ENCODE measurements around the gene DUS3L. TPM values are rescaled to one million over a fixed set of nuclear protein-coding genes. Genes with fewer than 3 reads are reported as not detected.

DUS3L gene
- total RNA-seq, 2 experiments from 2014 or later: 69.6 to 74.5 TPM

DNA sequence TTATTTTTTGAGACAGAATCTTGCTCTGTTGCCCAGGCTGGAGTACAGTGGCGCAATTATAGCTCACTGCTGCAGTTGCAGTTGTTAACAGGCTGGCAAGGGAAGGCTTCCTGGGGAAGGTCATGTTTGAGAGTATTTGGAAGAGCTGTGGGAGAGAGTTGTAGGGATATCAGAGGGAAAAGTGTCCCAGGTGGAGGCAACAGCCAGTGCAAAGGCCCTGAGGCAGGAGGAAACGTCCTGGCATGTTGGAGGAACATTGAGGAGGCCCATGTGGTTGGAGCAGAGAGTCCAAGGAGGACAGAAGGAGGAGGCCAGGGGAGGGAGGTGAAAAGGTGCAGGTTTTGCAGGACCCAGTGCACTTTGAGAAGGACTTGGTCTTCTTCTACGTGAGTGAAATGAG is 2.2 kb upstream of the DUS3L start:
- POLR2A ChIA-PET: interaction anchor here (1.0 to 1.8 kb wide), 3 partner anchors 35 to 111 kb away, joined by 3 to 4 read pairs (median 3); partner anchors contain the start of gene RPL36
- no peak for ATAC-seq
- TF ChIP-seq, protein P1, sequence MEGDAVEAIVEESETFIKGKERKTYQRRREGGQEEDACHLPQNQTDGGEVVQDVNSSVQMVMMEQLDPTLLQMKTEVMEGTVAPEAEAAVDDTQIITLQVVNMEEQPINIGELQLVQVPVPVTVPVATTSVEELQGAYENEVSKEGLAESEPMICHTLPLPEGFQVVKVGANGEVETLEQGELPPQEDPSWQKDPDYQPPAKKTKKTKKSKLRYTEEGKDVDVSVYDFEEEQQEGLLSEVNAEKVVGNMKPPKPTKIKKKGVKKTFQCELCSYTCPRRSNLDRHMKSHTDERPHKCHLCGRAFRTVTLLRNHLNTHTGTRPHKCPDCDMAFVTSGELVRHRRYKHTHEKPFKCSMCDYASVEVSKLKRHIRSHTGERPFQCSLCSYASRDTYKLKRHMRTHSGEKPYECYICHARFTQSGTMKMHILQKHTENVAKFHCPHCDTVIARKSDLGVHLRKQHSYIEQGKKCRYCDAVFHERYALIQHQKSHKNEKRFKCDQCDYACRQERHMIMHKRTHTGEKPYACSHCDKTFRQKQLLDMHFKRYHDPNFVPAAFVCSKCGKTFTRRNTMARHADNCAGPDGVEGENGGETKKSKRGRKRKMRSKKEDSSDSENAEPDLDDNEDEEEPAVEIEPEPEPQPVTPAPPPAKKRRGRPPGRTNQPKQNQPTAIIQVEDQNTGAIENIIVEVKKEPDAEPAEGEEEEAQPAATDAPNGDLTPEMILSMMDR (IDR thresholded peaks at IDR 0.05): no peak

DNA sequence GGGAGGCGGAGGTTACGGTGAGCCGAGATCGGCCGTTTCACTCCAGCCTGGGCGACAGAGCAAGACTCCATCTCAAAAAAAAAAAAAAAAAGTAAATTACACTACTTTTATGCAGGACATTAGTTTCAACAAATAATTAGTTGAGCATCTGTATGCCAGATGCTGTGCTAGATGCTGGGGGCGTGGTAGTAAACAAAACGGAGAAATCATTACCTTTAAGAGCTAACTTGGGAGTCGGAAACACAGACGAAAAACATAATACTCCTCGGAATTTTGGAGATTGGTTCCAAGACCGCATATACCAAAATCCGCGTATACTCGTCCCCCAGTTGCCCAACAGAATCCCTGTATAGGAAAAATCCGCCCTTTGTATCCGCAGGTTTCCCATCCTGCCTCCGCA is 1.3 kb upstream of the DUS3L start:
- intact Hi-C loops (cut with micrococcal nuclease): loop anchor here (5.0 to 10.0 kb wide), 2 partner anchors 97 to 185 kb away; partner anchors contain the start of genes RANBP3 and RPL36
- TF ChIP-seq, protein P1 (IDR thresholded peaks at IDR 0.05): no peak
- CTCF ChIA-PET: interaction anchor here (1.2 to 3.3 kb wide), 3 partner anchors 9 to 102 kb away, joined by 4 to 16 read pairs (median 5); partner anchors contain the start of genes NRTN and RPL36
- DNase-seq (no peak), ATAC-seq (no peak)
- Mint-ChIP-seq H3K9me3 (no peaks in the 10 kb centered on the region), H3K36me3 (ENCODE audit: low read depth) (peaks cover 24% of the 10 kb centered on the region), H3K4me3 (no peak overlapping the region), H3K4me1 (ENCODE audit: low read depth) (peaks cover 17% of the 10 kb centered on the region), H3K27ac (no peak overlapping the region), H3K27me3 (no peaks in the 10 kb centered on the region)
- POLR2A ChIA-PET: interaction anchor here (1.2 kb wide), 1 partner anchor 9 kb away, joined by 3 read pairs; no protein-coding TSS in a partner anchor

More for the DNA sequence above, 2.2 kb upstream of the DUS3L start:
- Mint-ChIP-seq H3K27ac (no peak overlapping the region), H3K36me3 (ENCODE audit: low read depth) (peaks cover 20% of the 10 kb centered on the region), H3K4me1 (ENCODE audit: low read depth) (peaks cover 17% of the 10 kb centered on the region), H3K27me3 (peaks cover 1% of the 10 kb centered on the region), H3K4me3 (no peak overlapping the region), H3K9me3 (no peaks in the 10 kb centered on the region)
- intact Hi-C loops (cut with micrococcal nuclease): loop anchor here (5.0 to 10.0 kb wide), 2 partner anchors 98 to 184 kb away; partner anchors contain the start of genes RANBP3 and RPL36
- no peak for DNase-seq
- CTCF ChIA-PET: interaction anchor here (0.6 to 3.8 kb wide), 5 partner anchors 8 to 114 kb away, joined by 3 to 25 read pairs (median 4); partner anchors contain the start of genes NRTN and RPL36

DNA sequence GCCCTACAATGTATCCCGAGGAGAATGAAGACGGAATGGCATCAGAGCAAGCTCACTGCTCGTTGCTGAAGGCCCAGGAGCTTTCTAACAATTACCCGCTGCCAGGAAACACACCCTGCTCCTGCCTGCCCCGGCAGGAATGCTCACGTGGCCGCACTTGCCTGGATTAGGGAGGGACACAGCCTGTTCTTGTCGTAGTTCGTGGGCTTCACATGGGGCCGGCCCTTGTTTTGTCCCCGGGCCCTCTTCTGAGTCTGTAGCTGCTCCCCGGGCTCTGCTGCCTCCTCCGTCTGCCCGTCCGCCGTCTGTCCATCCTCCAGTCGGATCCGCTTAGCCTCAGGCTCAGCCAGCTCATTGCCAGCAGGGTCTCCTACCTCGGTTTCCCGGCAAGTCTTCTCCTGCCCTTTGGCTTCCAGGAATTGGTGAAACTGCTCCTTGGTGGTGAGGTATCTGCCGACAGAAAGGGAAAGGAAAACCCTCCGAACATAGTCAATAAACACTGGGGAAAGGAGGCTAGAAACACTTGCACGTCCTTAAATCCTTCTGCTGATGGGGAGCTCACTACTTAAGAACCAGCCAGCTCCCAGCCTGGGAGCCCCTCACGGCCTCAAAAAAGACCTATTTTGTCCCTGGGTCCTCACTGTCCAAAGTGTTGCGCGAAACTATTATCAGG is 941 bp downstream of the DUS3L start:
- Mint-ChIP-seq H3K4me3 (peak overlapping the region; percentile 100), H3K9me3 (no peaks in the 10 kb centered on the region), H3K4me1 (ENCODE audit: low read depth) (peaks cover 17% of the 10 kb centered on the region), H3K27me3 (no peaks in the 10 kb centered on the region), H3K27ac (peak overlapping the region; percentile 100), H3K36me3 (ENCODE audit: low read depth) (peaks cover 37% of the 10 kb centered on the region)
- DNase-seq (no peak), ATAC-seq (no peak)
- intact Hi-C loops (cut with micrococcal nuclease): loop anchor here (5.0 to 10.0 kb wide), 2 partner anchors 95 to 187 kb away; partner anchors contain the start of genes RANBP3 and RPL36
- POLR2A ChIA-PET: interaction anchor here (1.1 to 4.0 kb wide), 10 partner anchors 12 to 114 kb away, joined by 3 to 31 read pairs (median 6); partner anchors contain the start of genes CATSPERD, LONP1, NDUFA11 and RPL36
- TF ChIP-seq, protein P1 (IDR thresholded peaks at IDR 0.05): no peak
- CTCF ChIA-PET: interaction anchor here (1.1 to 3.3 kb wide), 2 partner anchors 14 to 101 kb away, joined by 4 to 16 read pairs; partner anchors contain the start of gene NRTN

DNA sequence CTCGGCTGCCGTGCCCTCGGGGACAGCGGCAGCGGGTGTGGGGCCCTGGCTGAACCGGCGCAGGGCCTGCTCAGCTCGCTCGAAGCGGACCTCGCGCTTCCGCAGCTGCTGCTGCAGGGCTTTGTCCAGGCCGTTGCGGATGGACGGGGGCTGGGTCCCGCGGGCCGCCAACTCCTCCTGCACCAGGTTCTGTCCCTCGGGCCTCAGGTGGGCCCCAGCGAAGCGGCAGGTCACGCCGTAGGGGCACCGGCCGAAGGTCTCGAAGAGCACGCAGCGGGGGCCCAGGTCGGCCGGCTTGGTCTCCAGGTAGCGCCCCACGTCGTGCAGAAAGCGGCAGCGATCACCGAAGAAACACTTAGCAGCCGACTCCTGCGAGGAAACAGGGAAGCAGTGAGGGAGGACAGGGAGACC is 1.6 kb downstream of the DUS3L start:
- H3K27me3 Mint-ChIP-seq: no peaks in the 10 kb centered on the region
- intact Hi-C loops (cut with micrococcal nuclease): no loop called here
- no peak for DNase-seq
- ChIA-PET CTCF (interaction anchor here (3.3 kb wide), 1 partner anchor 15 kb away, joined by 16 read pairs; the partner anchor contains the start of gene NRTN), POLR2A (interaction anchor here (0.9 to 4.0 kb wide), 5 partner anchors 13 to 114 kb away, joined by 3 to 31 read pairs (median 6); partner anchors contain the start of genes CATSPERD and NDUFA11)
- H3K4me3 Mint-ChIP-seq: peak overlapping the region; percentile 100
- TF ChIP-seq, protein P1 (IDR thresholded peaks at IDR 0.05): no peak
- no peak for ATAC-seq
- no peak overlapping the region for H3K27ac Mint-ChIP-seq
- peaks cover 17% of the 10 kb centered on the region for H3K4me1 Mint-ChIP-seq (ENCODE audit: low read depth)
- no peaks in the 10 kb centered on the region for H3K9me3 Mint-ChIP-seq
- peaks cover 37% of the 10 kb centered on the region for H3K36me3 Mint-ChIP-seq (ENCODE audit: low read depth)

All from activated CD8-positive, alpha-beta T cell treated with anti-CD3 and anti-CD28 coated beads for 36 hours (primary cell).